CD14-positive monocyte (primary cell): ENCODE results near the gene KAT6B. TPM values are rescaled to one million over a fixed set of nuclear protein-coding genes. Genes with fewer than 3 reads are reported as not detected.

Experiments
- DNase-seq, 3 donors: peaks; one replicate each; pipeline ENCODE4 v3.0.0-alpha.2; 2011 to 2022
- H2AFZ ChIP-seq: 2 replicates; pipeline ENCODE4 v1.6.0; 2012; ENCODE audit warnings: mild to moderate bottlenecking, low read depth, low read length, inconsistent platforms; ENCODE audit not compliant: insufficient read depth, poor library complexity, severe bottlenecking
- H3K27ac ChIP-seq, 2 donors: 1 replicate in 1 of 2; 2 replicates in 1 of 2; pipeline ENCODE4 v1.5.1; 2012 to 2013; ENCODE audit warnings: low read length in 2 of 2, control low read depth in 1 of 2, inconsistent platforms in 1 of 2, low read depth in 1 of 2, mild to moderate bottlenecking in 1 of 2
- H3K27me3 ChIP-seq, 2 donors: one replicate each; pipeline versions ENCODE4 v1.6.0 to v1.6.1; 2011 to 2013; ENCODE audit warnings: low read length in 2 of 2; ENCODE audit not compliant: control insufficient read depth in 2 of 2, insufficient read depth in 2 of 2
- H3K36me3 ChIP-seq, 2 donors: replicated peaks in 1 of 2; 1 replicate in 1 of 2; 2 replicates in 1 of 2; pipeline versions ENCODE4 v1.5.1 to v1.6.1; 2012 to 2013; ENCODE audit warnings: low read length in 2 of 2, control low read depth in 1 of 2, inconsistent platforms in 1 of 2, mild to moderate bottlenecking in 1 of 2; ENCODE audit not compliant: insufficient read depth in 2 of 2, control insufficient read depth in 1 of 2
- H3K4me1 ChIP-seq, 2 donors: 1 replicate in 1 of 2; 2 replicates in 1 of 2; pipeline versions ENCODE4 v1.5.1 to v1.6.1; 2012 to 2013; ENCODE audit warnings: low read length in 2 of 2, control low read depth in 1 of 2, inconsistent platforms in 1 of 2, mild to moderate bottlenecking in 1 of 2, moderate library complexity in 1 of 2; ENCODE audit not compliant: insufficient read depth in 2 of 2, control insufficient read depth in 1 of 2
- H3K4me2 ChIP-seq: replicated peaks from 2 replicates; pipeline ENCODE3; 2012; ENCODE audit warnings: low read length, moderate library complexity, mild to moderate bottlenecking; ENCODE audit not compliant: poor library complexity, severe bottlenecking; ENCODE audit errors: extremely low read depth
- H3K4me3 ChIP-seq, 3 experiments: fragments of 200-600 bp in 1 of 3; sonication (generic) in 1 of 3; replicated peaks in 1 of 3; 1 replicate in 2 of 3; 2 replicates in 1 of 3; pipeline ENCODE4 v1.5.1; 2011 to 2013; ENCODE audit warnings: low read length in 3 of 3, mild to moderate bottlenecking in 3 of 3, control low read depth in 2 of 3, low read depth in 2 of 3, inconsistent platforms in 1 of 3, moderate library complexity in 1 of 3
- H3K79me2 ChIP-seq: 2 replicates; pipeline ENCODE4 v1.6.0; 2012; ENCODE audit warnings: mild to moderate bottlenecking, control low read depth, inconsistent platforms, low read length, moderate library complexity; ENCODE audit not compliant: insufficient read depth
- H3K9ac ChIP-seq: 2 replicates; pipeline ENCODE4 v1.6.0; 2017; ENCODE audit warnings: low read length, mild to moderate bottlenecking; ENCODE audit not compliant: insufficient read depth, poor library complexity, severe bottlenecking
- H3K9me3 ChIP-seq, 2 donors: replicated peaks in 1 of 2; 1 replicate in 1 of 2; 2 replicates in 1 of 2; pipeline versions ENCODE4 v1.5.1 to v1.6.1; 2012 to 2013; ENCODE audit warnings: low read length in 2 of 2, control low read depth in 1 of 2; ENCODE audit not compliant: control insufficient read depth in 1 of 2, insufficient read depth in 1 of 2
- H4K20me1 ChIP-seq: 2 replicates; pipeline ENCODE4 v1.6.0; 2012; ENCODE audit warnings: mild to moderate bottlenecking, low read length, control low read depth, moderate library complexity; ENCODE audit not compliant: insufficient read depth
- H3K27ac Mint-ChIP-seq, 7 donors: one replicate each; pipeline ENCODE4 v1.8.0; 2020; ENCODE audit warnings: mild to moderate bottlenecking in 7 of 7, mixed read lengths in 7 of 7, moderate library complexity in 6 of 7, inconsistent platforms in 2 of 7
- H3K27me3 Mint-ChIP-seq, 3 donors: one replicate each; pipeline ENCODE4 v1.8.0; 2021 to 2022; ENCODE audit warnings: low read depth in 3 of 3, mild to moderate bottlenecking in 3 of 3, mixed read lengths in 3 of 3, moderate library complexity in 3 of 3, inconsistent platforms in 1 of 3
- H3K36me3 Mint-ChIP-seq, 2 donors: one replicate each; pipeline ENCODE4 v1.8.0; 2020; ENCODE audit warnings: mixed read lengths in 2 of 2, inconsistent platforms in 1 of 2, mild to moderate bottlenecking in 1 of 2
- H3K4me1 Mint-ChIP-seq: one replicate; pipeline ENCODE4 v1.8.0; 2020; ENCODE audit warnings: mild to moderate bottlenecking, mixed read lengths
- H3K4me3 Mint-ChIP-seq, 2 donors: one replicate each; pipeline ENCODE4 v1.8.0; 2020; ENCODE audit warnings: mild to moderate bottlenecking in 2 of 2, mixed read lengths in 2 of 2, moderate library complexity in 1 of 2
- H3K9me3 Mint-ChIP-seq, 7 donors: one replicate each; pipeline ENCODE4 v1.8.0; 2020 to 2022; ENCODE audit warnings: mixed read lengths in 7 of 7, mild to moderate bottlenecking in 6 of 7, moderate library complexity in 6 of 7, inconsistent platforms in 2 of 7
- CTCF ChIP-seq: fragments of 200-600 bp; IDR thresholded peaks from one replicate; pipeline ENCODE4 v1.8.0; 2022; ENCODE audit warnings: antibody characterized with exemption, mild to moderate bottlenecking
- WGBS: methylation state at CpG from one replicate; pipeline ENCODE4 v1.1.5; 2013; ENCODE audit warnings: missing lambda C conversion rate; ENCODE audit not compliant: insufficient coverage; 5-methylcytosine and 5-hydroxymethylcytosine counted together
- intact Hi-C, 2 donors: fragments of 100-400 bp; cut with micrococcal nuclease; formaldehyde crosslinking; loops; one replicate each; pipeline versions ENCODE4 v1.15.0 to v1.15.1; 2023
- polyA plus RNA-seq, 3 donors: library from polyadenylated mRNA; depleted of rRNA in 1 of 3; unstranded in 2 of 3; stranded (reverse) in 1 of 3; fragments of 300-500 nt in 2 of 3; fragments of >200 nt in 1 of 3; fragmentation: Illumina TruSeq in 2 of 3; gene quantifications; 1 replicate in 2 of 3; 2 replicates in 1 of 3; pipeline ENCODE4 v1.2.3, GENCODE V29; 2012 to 2021

KAT6B gene
- polyA plus RNA-seq, 3 donors, result 3.3 to 6.4 (median 6.2) TPM

DNA sequence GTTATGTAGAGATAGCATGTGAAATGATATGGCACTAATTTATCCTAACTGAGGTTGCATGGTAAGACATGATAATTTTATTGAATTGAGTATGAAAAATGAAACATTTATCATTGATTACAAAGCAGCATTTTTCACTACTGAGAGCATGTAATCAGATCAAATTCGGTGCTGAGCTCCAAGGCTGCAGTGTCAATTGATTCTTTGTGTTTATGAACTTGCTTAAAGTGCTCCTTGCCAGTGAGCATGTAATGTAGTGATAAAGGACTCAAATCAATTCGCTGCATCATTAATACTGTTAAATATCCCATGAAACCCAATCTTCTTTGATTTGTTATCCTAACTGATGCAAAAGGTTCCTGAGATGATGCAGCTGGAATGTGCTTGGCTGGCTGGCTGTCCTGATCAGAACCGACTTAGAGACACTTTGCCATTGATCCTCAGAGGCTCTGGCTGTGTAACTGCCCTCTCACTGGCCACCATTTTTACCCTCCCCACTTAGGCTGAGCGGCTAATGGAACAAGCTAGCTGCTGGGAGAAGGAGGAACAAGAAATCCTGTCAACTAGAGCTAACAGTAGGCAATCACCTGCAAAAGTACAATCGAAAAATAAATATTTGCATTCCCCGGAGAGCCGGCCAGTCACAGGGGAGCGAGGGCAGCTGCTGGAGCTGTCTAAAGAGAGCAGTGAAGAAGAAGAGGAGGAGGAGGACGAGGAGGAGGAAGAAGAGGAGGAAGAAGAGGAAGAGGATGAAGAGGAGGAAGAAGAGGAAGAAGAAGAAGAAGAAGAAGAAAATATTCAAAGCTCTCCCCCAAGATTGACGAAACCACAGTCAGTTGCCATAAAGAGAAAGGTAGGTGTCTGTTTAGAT is 195.2 kb downstream of the KAT6B start:
- Histone ChIP-seq H3K4me2 (no peak overlapping the region), H3K9ac (no peak overlapping the region), H3K9me3 (no peaks in the 10 kb centered on the region), H2AFZ (no peak overlapping the region), H3K79me2 (no peaks in the 10 kb centered on the region), H3K27ac (no peak overlapping the region), H3K4me3 (no peak overlapping the region), H3K27me3 (no peaks in the 10 kb centered on the region), H3K36me3 (peaks cover 28 to 75% of the 10 kb centered on the region in 2 donors), H4K20me1 (no peaks in the 10 kb centered on the region), H3K4me1 (no peaks in the 10 kb centered on the region)
- Mint-ChIP-seq H3K36me3 (peaks cover 53 to 69% of the 10 kb centered on the region in 2 donors), H3K4me1 (peaks cover 3% of the 10 kb centered on the region), H3K27me3 (peaks cover 0 to 1% (median 0%) of the 10 kb centered on the region in 3 donors), H3K27ac (peak overlapping the region in 3 of 7 donors; percentile 12 to 69 (median 30)), H3K4me3 (no peak overlapping the region), H3K9me3 (no peaks in the 10 kb centered on the region)
- 67% methylated on average over 6 of the region's 10 CpGs for WGBS
- no peak for TF ChIP-seq CTCF
- intact Hi-C loops, result loop anchor here (5.0 to 10.0 kb wide), 2 partner anchors 754 to 757 kb away; no protein-coding TSS in a partner anchor
- no peak for DNase-seq

- no peak for TF ChIP-seq CTCF
- H3K9me3 ChIP-seq, result no peaks in the 10 kb centered on the region
- intact Hi-C loops, result loop anchor here (5.0 to 10.0 kb wide), 2 partner anchors 756 to 758 kb away; no protein-coding TSS in a partner anchor
- DNase-seq, result no peak
- Mint-ChIP-seq H3K27ac (no peak overlapping the region), H3K9me3 (no peaks in the 10 kb centered on the region), H3K4me3 (no peak overlapping the region), H3K4me1 (peaks cover 3% of the 10 kb centered on the region), H3K36me3 (peaks cover 48 to 66% of the 10 kb centered on the region in 2 donors), H3K27me3 (peaks cover 0 to 1% (median 0%) of the 10 kb centered on the region in 3 donors)
- no peaks in the 10 kb centered on the region for H4K20me1 ChIP-seq
- WGBS, result 100% methylated on average over 1 of the region's 2 CpGs
- no peaks in the 10 kb centered on the region for H3K4me1 ChIP-seq
- no peak overlapping the region for H3K4me2 ChIP-seq
- H3K4me3 ChIP-seq, result no peak overlapping the region
- no peak overlapping the region for H3K9ac ChIP-seq
- no peak overlapping the region for H2AFZ ChIP-seq
- no peak overlapping the region for H3K27ac ChIP-seq
- H3K36me3 ChIP-seq, result peaks cover 30 to 78% of the 10 kb centered on the region in 2 donors
- no peaks in the 10 kb centered on the region for H3K79me2 ChIP-seq
- no peaks in the 10 kb centered on the region for H3K27me3 ChIP-seq
Measured at GRCh38 chr10:75023074-75023473, 196.7 kb downstream of the KAT6B start.
